Neutrophil (primary cell): ENCODE results near the gene TFCP2.

Experiments used
- H3K27ac ChIP-seq: fragments of 200-600 bp; sonication (generic); 2 replicates; pipeline ENCODE4 v1.5.1; 2016; ENCODE audit warnings: mild to moderate bottlenecking, moderate library complexity
- H3K27me3 ChIP-seq: fragments of 200-600 bp; sonication (generic); 2 replicates; pipeline ENCODE4 v1.6.0; 2016; ENCODE audit warnings: mild to moderate bottlenecking
- H3K36me3 ChIP-seq: fragments of 200-600 bp; sonication (generic); 2 replicates; pipeline ENCODE4 v1.5.1; 2017
- H3K4me1 ChIP-seq, 2 experiments: fragments of 200-600 bp in 1 of 2; sonication (generic) in 1 of 2; 1 replicate in 1 of 2; 2 replicates in 1 of 2; pipeline versions ENCODE4 v1.5.1 to v1.6.1; 2013 to 2016; ENCODE audit warnings: low read depth in 1 of 2, low read length in 1 of 2, mild to moderate bottlenecking in 1 of 2, moderate library complexity in 1 of 2; ENCODE audit not compliant: control insufficient read depth in 1 of 2, insufficient read depth in 1 of 2
- H3K4me3 ChIP-seq, 2 experiments: fragments of 200-600 bp in 1 of 2; sonication (generic) in 1 of 2; 1 replicate in 1 of 2; 2 replicates in 1 of 2; pipeline ENCODE4 v1.5.1; 2013 to 2016; ENCODE audit warnings: low read depth in 1 of 2, low read length in 1 of 2, mild to moderate bottlenecking in 1 of 2, moderate library complexity in 1 of 2
- H3K9me3 ChIP-seq: fragments of 200-600 bp; sonication (generic); 2 replicates; pipeline ENCODE4 v1.5.1; 2016
- TF ChIP-seq, protein P1 (sequence below): fragments of 200-600 bp; sonication (generic); IDR thresholded peaks from 2 replicates; pipeline ENCODE4 v1.5.1; 2016; ENCODE audit warnings: antibody characterized with exemption

Gene TFCP2

DNA sequence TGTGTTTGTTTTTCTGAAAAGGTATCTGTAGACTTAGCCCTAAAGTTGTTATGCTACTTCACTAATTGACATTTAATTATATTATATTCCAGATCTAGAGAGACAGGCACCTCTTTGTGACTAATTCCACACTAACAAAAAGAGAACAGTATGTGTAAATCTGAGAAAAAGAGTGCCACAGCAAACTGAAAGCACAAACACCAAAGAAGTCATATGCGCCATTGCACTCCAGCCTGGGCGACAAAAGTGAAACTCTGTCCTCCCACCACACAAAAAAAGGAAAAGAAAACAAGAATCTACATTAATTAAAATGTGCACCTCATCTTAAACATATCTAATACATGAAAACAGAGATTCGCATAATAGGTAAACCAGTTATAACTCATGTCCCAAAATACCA, 85.1 kb downstream of the TFCP2 start:
- no peaks in the 10 kb centered on the region for H3K27me3 ChIP-seq
- H3K9me3 ChIP-seq = no peaks in the 10 kb centered on the region
- no peak overlapping the region for H3K4me3 ChIP-seq
- TF ChIP-seq, protein P1, sequence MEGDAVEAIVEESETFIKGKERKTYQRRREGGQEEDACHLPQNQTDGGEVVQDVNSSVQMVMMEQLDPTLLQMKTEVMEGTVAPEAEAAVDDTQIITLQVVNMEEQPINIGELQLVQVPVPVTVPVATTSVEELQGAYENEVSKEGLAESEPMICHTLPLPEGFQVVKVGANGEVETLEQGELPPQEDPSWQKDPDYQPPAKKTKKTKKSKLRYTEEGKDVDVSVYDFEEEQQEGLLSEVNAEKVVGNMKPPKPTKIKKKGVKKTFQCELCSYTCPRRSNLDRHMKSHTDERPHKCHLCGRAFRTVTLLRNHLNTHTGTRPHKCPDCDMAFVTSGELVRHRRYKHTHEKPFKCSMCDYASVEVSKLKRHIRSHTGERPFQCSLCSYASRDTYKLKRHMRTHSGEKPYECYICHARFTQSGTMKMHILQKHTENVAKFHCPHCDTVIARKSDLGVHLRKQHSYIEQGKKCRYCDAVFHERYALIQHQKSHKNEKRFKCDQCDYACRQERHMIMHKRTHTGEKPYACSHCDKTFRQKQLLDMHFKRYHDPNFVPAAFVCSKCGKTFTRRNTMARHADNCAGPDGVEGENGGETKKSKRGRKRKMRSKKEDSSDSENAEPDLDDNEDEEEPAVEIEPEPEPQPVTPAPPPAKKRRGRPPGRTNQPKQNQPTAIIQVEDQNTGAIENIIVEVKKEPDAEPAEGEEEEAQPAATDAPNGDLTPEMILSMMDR = no peak
- peaks cover 17% of the 10 kb centered on the region for H3K36me3 ChIP-seq
- H3K4me1 ChIP-seq = peaks cover 5 to 11% of the 10 kb centered on the region in 2 experiments
- no peak overlapping the region for H3K27ac ChIP-seq

DNA sequence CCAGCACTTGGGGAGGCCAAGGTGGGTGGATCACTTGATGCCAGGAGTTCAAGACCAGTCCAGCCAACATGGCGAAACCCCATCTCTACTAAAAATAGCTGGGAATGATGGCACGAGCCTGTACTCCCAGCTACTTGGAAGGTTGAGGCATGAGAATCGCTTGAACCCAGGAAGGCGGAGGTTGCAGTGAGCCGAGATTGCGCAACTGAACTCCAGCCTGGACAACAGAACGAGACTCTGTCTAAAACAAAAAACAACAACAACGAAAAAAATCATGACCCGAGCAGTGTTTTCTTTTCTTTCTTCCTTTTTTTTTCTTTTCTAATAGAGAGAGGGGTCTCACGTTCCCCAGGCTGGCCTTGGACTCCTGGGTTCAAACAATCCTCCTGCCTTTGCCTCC, 86.0 kb downstream of the TFCP2 start:
- Histone ChIP-seq H3K9me3 (no peaks in the 10 kb centered on the region), H3K27ac (no peak overlapping the region), H3K4me3 (no peak overlapping the region), H3K27me3 (no peaks in the 10 kb centered on the region), H3K4me1 (peaks cover 14 to 19% of the 10 kb centered on the region in 2 experiments), H3K36me3 (peaks cover 8% of the 10 kb centered on the region)
- TF ChIP-seq, protein P1 = no peak

DNA sequence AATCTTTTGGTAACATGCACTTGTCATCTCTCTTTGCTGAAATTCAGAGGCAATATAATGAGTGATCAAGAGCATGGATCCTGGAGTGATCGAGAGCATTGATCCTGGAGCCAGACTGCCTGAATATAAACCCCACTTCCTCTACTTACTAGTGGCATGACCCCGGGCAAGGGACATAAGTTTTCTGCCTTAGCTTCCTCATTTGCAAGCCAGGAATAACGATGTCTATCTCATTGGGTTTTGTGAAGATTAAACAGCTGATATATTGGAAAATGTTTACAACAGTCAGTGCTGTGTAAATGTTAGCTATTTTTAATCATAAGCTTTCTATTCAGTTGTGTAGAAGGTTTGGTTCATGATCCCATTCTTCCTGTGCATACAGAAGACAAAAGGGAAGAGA, 87.2 kb downstream of the TFCP2 start:
- H3K27me3 ChIP-seq = no peaks in the 10 kb centered on the region
- H3K4me3 ChIP-seq = no peak overlapping the region
- H3K4me1 ChIP-seq = peaks cover 15 to 19% of the 10 kb centered on the region in 2 experiments
- no peaks in the 10 kb centered on the region for H3K36me3 ChIP-seq
- no peaks in the 10 kb centered on the region for H3K9me3 ChIP-seq
- TF ChIP-seq, protein P1 = no peak
- H3K27ac ChIP-seq = no peak overlapping the region

DNA sequence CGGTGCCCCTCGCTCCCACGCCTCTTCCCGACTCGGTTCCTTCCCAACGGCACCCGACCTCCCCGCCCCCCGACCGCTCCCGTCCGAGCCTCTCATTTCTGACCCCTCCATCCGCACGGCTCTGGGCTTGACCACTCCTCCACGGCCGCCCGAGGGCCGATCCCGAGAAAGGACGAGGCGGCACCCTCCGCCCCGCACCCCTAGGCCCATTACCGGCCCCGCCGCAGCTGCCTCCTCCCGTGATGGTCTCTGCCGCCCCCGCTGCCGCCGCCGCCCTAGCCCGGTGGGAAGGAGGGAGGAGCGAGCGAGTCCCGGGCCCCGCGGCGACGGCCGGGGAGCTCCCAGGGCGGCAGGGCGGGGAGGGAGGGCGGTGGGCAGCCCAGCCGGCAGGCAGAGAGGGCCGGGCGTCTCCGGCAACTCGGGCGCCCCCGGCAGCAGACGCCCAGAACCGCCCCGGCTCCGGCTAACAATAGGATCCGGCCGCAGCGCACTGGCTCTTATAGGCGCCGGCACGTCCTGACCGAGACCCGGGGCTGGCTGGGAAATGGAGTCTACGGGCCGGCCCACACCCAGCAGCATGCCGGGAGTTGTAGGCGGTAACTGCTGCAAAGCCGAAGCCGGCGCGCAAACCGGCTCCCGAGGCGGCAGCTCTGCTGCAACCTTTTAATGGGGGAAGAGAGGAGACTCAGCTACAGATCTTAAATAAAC, 89.7 kb downstream of the TFCP2 start, which contains the start of gene CSRNP2:
TSS of gene CSRNP2 (minus strand) at position 471 of the 708 bp plus-strand sequence. CDS start 7,035 bp downstream, outside the sequence.
- peak within 1 kb of the TSS; percentile 76 for H3K27ac ChIP-seq
- TF ChIP-seq, protein P1 = no peak
- peaks cover 15 to 19% of the 10 kb centered on the region in 2 experiments for H3K4me1 ChIP-seq
- H3K36me3 ChIP-seq = no peaks in the 10 kb centered on the region
- H3K9me3 ChIP-seq = no peaks in the 10 kb centered on the region
- peak within 1 kb of the TSS; percentile 73 to 83 for H3K4me3 ChIP-seq
- no peaks in the 10 kb centered on the region for H3K27me3 ChIP-seq

DNA sequence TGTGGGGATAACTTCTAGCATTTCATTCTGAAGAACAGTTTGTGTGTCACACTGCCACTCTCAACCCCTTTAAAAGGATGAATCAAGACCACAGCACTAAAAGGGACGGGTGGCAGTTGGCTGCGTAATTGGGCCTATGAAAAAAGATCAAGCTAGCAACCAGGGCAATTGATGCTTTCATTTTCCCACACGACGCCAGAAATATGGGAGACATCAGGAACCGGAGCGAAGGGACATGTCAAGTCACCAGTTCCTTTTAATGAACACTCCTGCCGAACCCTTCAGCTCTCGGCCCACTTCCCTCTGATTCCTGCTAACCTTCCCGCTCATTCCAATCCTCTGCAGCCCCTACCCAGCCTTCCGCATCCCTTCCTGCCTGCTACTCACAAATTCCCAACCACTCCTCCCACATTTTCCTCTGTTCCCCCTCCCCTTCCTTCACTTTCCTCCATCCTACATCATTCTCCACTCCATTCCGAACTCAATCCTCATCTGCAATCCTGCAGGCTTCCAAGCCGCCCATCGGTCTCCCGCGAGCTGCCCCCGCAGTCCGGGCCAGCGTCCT, 90.3 kb downstream of the TFCP2 start:
- H3K27ac ChIP-seq = peak overlapping the region; percentile 76
- H3K4me3 ChIP-seq = peak overlapping the region; percentile 73 to 83
- peaks cover 19% of the 10 kb centered on the region in 2 experiments for H3K4me1 ChIP-seq
- TF ChIP-seq, protein P1 = no peak
- no peaks in the 10 kb centered on the region for H3K36me3 ChIP-seq
- no peaks in the 10 kb centered on the region for H3K9me3 ChIP-seq
- H3K27me3 ChIP-seq = no peaks in the 10 kb centered on the region
